ENCODE measurements around the gene WDR81.
A peak's percentile ranks its signal among the peaks of the same experiment; 100 is the strongest.
"Not testable (repeated sequence)": the region's sequence is repeated elsewhere in the genome, so short reads cannot be mapped to it uniquely, and the experiment has no call there.

WDR81 gene

DNA sequence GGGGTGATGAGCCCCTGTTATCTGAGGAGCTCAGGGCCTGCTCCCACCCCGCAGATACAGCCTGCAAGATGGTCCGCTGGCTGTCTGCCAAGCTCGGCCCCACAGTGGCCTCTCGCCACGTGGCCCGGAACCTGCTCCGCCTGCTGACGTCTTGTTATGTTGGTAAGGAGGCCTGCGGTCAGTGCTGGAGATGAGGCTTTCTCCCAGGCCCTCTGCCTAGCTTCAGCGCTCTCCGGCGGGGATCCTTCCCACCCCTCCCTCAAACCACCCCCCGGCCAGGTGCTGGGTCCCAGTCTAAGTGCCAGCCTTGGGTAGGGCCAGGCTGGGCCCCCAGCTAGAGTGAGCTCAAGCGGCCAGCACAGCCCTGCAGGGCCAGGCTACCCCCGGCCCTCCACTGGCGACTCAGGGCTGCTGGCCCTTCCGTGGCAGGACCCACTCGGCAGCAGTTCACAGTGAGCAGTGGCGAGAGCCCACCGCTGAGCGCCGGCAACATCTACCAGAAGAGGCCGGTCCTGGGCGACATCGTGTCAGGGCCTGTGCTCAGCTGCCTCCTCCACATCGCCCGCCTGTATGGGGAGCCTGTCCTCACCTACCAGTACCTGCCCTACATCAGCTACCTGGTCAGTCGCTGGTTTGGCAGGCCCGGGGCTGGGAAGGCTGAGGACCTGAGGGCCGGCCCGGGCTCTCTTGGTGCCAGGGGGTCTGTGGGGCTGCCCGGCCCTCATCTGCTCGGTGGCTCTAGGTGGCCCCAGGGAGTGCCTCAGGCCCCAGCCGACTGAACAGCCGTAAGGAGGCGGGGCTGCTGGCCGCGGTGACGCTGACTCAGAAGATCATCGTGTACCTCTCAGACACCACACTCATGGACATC is 6.1 kb downstream of the WDR81 start:
- peak in 22 of 51 donors; percentile 11 to 61 (median 36) for DNase-seq

DNA sequence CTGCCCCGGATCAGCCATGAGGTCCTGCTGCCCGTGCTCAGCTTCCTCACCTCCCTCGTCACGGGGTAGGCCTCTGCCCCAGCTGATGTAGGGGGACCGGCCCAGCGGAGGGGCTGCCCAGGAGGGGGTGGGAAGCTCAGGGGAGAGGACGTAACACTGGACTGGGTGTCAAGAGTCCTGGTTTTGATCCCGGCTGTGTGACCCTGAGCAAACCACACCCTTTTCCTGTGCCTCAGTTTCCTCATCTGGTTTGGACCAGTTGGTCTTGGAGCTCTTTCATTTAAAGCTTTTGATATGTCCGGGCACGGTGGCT is 6.6 kb downstream of the WDR81 start:
- no peak for DNase-seq

DNA sequence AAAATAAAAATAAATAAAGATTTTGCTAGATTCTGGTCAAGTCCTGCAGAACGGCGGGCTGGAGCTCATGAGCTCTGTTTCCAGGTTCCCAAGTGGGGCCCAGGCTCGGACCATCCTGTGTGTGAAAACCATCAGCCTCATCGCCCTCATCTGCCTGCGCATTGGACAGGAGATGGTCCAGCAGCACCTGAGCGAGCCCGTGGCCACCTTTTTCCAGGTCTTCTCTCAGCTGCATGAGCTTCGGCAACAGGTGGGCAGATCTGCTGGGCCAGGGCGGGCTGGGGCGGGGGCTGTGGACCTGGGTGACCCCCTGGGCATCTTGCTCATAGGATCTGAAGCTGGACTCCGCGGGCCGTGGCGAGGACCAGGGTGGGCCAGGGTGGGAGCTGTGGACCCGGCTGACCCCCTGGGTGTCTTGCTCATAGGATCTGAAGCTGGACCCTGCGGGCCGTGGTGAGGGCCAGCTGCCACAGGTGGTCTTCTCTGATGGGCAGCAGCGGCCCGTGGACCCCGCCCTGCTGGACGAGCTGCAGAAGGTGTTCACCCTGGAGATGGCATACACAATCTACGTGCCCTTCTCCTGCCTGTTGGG is 7.8 kb downstream of the WDR81 start:
- no peak for DNase-seq

DNA sequence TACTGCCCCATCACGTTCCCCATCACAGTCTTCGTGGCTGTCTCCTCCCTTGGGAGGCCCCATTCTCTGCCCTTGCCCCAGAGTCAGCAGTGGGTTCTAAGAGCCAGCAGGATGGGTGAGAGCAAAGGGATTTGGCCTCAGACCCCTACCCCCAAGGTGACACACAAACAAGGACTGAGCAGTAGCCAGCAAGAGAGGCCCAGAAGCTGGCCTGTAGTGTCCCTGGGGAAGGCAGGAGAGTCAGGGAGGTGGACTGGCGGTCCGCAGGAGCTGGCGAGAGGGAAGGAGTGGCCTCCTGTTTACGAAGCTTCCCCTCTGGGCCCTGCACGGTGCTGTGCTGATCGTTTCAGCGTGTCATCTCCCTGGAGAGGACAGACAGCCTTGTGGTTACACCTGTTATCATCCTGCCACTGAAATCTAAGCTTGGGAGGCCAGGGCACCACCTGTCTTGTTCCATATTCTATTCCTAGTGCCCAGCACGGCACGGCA is 8.4 kb downstream of the WDR81 start:
- DNase-seq = no peak

DNA sequence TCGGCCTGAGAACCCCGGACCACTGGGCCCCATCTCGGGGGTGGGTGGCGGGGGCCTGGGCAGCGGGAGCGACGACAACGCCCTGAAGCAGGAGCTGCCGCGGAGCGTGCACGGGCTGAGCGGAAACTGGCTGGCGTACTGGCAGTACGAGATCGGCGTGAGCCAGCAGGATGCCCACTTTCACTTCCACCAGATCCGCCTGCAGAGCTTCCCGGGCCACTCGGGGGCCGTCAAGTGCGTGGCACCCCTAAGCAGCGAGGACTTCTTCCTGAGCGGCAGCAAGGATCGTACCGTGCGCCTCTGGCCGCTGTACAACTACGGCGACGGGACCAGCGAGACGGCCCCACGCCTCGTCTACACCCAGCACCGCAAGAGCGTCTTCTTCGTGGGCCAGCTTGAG is 9.3 kb downstream of the WDR81 start:
- DNase-seq = no peak

DNA sequence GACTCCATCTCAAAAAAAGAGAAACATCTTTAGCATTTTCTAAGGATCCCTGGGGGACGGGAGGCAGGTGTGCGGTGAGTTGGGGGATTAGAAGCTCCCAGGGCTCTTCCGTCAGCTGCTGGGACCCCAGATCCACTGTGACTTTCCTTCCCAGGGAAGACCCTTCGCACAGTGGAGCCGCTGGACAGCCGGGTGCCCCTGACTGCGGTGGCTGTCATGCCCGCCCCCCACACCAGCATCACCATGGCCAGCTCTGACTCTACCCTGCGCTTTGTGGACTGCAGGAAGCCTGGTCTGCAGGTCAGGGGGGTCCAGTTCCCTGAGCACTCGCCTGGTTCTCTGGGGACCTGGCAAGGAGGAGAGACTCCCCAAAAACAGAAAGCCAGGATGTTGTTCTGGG is 10.9 kb downstream of the WDR81 start:
- no peak for DNase-seq

DNA sequence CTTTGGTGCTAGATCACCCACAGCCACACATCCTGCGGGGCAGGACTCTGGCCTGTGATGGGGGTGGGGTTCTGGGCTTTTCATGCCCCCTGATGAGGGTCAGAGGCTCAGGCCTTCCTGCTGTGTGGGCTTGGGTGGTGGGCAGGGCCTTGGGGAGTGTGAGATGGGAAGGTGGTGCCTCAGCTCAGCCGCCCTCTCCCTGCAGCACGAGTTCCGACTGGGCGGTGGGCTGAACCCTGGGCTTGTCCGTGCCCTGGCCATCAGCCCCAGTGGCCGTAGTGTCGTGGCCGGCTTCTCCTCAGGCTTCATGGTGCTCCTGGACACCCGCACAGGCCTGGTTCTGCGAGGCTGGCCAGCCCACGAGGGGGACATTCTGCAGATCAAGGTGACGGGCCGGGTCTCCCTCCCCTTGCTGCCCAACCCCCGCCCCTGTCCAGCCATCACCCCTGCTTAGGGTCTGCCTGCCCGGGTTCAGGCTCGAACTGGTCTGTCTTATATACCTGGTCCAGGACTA is 11.4 kb downstream of the WDR81 start:
- DNase-seq = no peak

DNA sequence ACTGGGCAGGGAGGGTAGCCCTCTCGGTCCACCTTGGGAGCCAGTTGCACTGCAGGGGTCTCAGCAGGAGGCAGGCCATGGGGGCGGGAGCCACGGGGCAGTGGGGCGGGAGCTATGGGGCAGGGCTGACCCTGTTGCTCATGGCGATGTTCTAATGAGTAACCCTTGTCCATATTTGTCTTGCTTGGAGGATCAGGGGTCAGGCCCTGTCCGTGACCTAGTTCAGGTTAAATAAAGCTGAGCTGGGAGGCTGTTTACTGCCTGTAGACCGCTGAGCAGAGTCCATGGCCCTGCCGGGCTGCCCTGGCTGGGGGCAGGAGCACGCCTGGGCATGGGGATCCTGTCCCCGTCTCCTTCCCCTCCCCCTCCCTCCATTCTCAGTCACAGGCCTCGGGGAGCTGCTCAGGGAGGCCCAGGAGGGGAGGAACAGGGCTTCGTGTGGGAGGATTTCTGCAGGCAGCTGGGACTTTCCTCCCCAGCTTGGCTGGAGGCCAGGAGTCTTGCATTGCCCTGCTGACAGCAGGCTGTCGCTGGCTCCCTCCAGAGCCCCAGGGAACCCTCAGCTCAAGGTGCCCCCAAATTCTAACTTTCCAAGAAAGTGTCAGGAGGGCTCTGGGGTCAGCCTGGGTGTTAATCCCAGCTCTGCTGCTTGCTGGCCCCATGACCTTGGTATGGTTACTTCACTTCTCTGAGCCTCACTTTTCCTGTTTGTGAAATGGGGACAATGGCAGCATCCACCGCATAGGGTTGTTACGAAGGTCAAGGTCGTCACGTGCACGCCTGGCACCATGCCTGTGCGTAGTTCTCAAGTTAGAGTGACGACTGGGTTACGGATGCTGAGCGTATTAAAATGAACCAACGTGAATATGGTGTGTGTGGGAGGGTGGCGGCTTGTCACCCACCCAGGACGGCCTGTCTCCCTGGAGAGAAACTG is 12.1 kb downstream of the WDR81 start:
- DNase-seq = peak in 2 of 51 donors; percentile 12 to 22

DNA sequence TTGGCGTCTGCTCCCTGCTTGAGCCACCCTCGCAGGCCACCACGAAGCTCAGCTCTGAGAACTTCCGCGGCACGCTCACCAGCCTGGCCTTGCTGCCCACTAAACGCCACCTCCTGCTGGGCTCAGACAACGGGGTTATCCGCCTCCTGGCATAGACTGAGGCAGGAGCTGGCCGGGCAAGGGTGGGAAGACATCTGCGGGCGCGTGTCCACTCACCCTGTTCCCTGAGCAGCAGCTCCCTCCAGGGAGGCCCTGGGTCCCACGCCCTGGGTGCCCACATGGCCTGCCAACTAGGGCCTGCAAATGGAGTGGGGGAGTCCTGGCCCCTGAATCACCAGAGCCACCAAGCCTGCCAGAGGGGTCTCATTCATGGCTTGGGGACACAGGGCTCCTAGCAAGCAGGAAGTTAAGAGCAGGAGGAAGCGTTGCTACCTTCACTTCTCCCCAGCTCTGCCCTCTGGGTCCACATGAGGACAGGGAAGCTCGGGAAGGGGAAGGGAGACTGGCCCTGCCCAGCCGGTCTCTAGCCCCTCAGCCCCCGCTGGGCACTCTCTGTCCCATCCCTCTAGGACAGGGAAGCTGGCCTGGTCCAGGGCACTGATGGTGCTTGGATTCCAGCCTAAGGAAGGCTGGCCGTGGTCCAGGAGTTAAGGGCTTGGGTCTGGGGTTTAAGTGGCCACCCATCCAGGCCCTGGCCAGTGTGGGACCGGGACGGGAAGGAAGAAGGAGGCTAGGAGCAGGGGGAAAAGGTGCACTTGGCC is 13.2 kb downstream of the WDR81 start:
- DNase-seq = no peak

DNA sequence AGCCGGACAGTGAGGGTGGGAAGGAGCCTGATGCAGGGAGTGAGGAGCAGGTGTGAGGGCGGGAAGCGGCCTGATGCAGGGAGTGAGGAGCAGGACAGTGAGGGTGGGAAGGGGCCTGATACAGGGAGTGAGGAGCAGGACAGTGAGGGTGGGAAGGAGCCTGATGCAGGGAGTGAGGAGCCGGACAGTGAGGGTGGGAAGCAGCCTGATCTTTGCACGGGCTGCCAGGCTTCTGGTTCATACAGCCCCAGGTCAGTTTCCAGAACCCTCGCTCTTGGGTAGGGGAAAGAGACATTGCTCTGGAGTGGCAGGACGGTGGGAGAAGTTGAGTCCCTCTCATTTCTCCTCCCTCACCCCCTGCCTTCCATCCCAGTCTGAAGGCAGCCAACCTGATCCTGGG is 17.4 kb downstream of the WDR81 start:
- DNase-seq = not testable (repeated sequence)

DNA sequence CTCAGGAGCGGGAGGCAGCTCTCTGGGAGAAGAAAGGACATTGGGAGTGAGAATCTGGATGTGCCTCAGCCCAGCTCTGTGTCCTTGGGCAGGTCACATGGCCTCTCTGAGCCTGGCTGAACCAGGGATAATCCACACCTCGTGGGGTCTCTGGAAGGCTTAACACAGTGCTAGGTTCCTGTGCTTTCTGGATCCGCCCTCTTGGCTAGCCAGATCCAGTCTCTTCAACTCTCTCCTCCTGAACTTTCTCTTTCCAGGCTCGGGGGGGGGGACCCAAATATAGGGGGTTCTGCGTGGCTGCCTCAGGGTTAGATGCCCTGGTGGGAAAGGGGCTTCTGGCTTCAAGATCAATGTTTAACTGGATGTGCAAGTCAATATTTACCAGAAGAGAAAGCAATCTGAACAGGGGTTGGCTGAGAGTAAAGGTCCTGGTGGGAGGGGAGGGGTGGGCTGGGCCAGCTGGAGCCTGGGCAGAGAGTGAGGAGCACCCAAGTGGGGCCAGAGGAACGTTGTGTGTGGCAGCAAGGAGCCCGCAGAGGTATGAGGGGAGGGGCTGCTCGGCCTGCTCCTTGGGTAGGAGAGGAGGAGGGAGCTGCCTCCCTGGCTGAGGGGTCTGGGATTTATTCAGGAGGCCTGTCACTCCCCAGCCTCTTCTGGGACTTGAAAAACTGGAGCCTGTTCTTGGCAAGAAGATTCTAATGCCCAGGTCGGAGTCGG is 18.0 kb downstream of the WDR81 start, which contains the start of gene SERPINF2:
SERPINF2 (plus strand) TSS at position 501 of the 717 bp plus-strand sequence. CDS start 2,125 bp downstream, outside the sequence.
- no peak for DNase-seq

DNA sequence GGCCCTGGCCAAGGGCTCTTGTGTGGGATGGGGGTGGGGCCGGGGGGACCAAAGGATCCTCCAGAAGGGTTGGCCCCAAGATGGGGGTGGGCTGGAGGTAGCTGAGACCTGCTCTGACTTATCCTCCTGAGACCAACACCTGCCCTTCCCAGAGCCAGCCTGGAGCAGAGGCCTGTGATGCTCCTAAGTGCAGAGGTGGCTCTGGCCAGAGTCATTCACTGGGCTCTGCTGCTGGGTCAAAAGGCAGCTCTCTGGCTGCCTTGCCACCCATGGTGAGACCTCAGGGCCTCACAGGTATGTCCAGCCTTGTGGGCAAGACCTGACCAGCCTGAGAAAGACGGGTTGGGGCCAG is 18.6 kb downstream of the WDR81 start:
- DNase-seq = no peak

DNA sequence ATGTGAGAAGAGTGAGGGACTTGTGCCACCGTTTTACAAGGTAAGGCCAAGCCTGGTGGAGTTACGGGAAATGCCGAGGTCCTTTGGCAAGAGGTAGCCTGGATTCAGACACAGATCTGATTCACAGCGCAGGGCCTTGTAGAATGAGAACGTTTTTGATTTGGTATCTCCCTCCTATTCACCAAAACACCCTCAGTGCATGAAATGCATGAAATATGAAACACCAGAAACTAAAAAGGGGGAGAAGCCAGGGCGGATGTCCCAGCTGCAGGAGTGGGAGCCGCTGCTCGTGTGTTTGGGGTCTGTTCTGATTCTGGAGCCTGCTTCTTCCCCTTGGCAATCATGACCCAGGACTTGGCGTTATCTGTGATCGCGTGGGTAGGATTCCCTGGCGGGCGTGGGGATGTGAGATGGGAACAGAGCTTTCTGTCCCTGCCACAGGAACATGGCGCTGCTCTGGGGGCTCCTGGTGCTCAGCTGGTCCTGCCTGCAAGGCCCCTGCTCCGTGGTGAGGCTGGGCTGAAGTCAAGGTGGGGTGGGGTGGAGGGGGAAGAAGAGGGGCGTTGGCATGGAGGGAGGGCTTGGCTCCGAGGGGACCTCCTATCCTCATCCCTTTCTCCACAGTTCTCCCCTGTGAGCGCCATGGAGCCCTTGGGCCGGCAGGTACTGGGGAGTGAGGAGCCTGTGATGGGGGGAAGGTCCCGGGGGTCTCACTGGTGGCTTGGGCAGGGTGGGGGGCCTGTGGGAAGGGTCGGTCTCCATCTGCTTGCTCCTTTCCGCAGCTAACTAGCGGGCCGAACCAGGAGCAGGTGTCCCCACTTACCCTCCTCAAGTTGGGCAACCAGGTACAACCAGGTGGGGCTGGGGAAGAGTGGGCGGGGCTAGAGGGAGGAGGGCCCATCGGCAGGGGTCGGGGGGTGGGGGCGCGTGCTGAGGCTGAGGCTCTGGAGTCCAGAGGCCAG is 20.3 kb downstream of the WDR81 start:
- DNase-seq = no peak

DNA sequence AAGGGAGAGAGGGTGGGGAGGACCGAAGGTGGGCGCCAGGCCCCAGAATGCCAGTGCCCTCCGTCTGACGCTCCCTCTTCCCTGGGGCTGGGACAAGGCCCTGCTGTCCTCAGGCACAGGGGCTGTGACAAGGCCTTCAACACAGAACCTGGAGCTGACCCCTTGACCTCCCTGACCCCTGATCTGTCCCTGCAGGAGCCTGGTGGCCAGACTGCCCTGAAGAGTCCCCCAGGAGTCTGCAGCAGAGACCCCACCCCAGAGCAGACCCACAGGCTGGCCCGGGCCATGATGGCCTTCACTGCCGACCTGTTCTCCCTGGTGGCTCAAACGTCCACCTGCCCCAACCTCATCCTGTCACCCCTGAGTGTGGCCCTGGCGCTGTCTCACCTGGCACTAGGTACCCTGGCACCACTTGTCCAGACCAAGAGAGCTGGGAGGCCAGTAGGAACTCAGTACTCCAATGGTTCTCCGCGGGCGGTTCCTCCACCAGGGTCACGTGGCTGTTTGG is 21.1 kb downstream of the WDR81 start:
- no peak for DNase-seq

DNA sequence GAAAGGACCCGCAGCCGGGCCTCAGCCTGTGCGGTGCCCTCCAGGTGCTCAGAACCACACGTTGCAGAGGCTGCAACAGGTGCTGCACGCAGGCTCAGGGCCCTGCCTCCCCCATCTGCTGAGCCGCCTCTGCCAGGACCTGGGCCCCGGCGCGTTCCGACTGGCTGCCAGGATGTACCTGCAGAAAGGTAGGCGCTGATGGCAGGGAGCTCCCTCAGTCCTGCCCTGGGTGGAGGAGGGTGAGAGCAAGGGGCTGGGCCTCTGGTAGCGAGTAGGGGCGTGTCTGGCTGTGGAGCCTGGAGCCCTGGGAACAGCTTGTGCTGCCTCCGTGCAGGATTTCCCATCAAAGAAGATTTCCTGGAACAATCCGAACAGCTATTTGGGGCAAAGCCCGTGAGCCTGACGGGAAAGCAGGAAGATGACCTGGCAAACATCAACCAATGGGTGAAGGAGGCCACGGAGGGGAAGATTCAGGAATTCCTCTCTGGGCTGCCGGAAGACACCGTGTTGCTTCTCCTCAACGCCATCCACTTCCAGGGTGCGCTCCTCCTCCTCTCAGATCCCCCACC is 22.6 kb downstream of the WDR81 start:
- DNase-seq = no peak

DNA sequence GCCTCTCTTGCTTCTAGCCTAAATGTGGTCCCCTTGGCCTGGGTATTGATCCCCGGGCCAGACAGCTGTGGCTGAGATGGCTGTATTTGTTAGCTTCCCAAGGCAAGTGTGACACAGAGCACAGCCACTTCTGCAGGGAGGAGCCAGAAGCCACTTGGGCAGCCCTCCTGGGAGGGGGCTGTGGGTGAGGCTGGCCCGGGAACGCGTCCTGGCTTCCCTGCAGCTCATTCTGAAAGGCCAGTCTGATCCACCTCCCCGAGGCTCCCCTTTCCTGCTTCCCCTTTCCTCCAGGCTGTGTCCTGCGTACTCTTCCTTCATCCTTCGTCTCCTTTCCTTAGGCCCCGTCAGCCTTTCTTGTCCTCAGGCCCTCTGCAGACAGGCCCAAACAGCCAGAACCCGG is 26.1 kb downstream of the WDR81 start:
- no peak for DNase-seq

DNA sequence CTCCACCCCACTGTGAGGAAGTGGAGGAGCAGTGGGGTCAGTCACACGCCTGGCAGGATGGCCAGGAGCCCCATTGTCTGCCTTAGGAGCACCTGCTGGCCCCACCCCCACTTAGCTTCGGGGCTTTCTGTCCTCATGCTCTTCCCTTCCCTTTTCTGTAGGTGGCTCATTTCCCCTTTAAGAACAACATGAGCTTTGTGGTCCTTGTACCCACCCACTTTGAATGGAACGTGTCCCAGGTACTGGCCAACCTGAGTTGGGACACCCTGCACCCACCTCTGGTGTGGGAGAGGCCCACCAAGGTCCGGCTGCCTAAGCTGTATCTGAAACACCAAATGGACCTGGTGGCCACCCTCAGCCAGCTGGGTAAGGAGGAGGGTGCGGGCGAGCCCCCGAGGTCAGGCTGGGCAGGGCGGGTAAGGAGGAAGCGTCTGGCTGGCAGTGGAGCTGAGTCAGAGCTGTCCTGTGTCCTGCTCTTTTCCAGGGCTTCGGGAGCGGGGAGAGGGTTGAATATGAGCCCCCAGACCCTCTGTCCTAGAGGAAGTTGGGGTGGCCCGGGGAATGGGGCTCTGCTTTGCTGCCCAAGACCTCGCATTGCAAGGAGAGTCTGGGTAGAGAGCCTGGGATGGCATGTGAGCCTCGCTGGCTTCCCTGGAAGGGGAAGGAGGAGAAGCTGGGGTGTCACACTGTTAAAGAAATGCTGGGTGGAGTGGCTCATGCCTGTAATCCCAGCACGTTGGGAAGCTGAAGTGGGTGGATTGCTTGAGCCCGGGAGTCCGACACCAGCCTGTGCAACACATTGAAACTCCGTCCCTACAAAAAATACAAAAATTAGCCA is 28.1 kb downstream of the WDR81 start:
- DNase-seq = peak in 5 of 51 donors; percentile 6 to 45 (median 17)

Data from hypothalamus (tissue), 51 donors.